SK-N-SH (cell line): ENCODE measurements around the gene CLEC4M. TPM values are rescaled to one million over a fixed set of nuclear protein-coding genes. Genes with fewer than 3 reads are reported as not detected.

Source experiments
- CTCF ChIA-PET: fragments of 300-600, 350-600 bp; formaldehyde crosslinking; extraction: SDS; loops from one replicate; lab custom pipeline; 2021; lab: Yijun Ruan, JAX
- POLR2A ChIA-PET: fragments of 350-600 bp; sonication (Branson Sonifier 250); formaldehyde crosslinking; extraction: SDS; loops from one replicate; lab custom pipeline; 2020; ENCODE audit warnings: antibody characterized with exemption, inconsistent platforms; lab: Yijun Ruan, JAX
- DNase-seq: peaks from one replicate; pipeline ENCODE4 v3.0.0; 2012
- H2AFZ ChIP-seq: fragments of 200-600 bp; sonication (generic); 2 replicates; pipeline ENCODE4 v1.8.1; 2016; ENCODE audit warnings: antibody characterized with exemption, mild to moderate bottlenecking, low read depth
- H3F3A ChIP-seq: fragments of 200-600 bp; sonication (generic); replicated peaks from 2 replicates; pipeline ENCODE3; 2016; ENCODE audit warnings: antibody characterized with exemption, mild to moderate bottlenecking; ENCODE audit not compliant: insufficient read depth
- H3K27ac ChIP-seq, 2 experiments: fragments of 200-500 bp in 1 of 2; fragments of 200-600 bp in 1 of 2; sonication (Bioruptor generic) in 1 of 2; sonication (generic), shearing (Covaris generic) in 1 of 2; 2 replicates each; pipeline versions ENCODE4 v1.5.1 to v1.6.1; 2014 to 2016; ENCODE audit warnings: low read depth in 2 of 2, inconsistent platforms in 1 of 2, low read length in 1 of 2, mild to moderate bottlenecking in 1 of 2, mixed read lengths in 1 of 2
- H3K27me3 ChIP-seq: fragments of 200-600 bp; sonication (generic), shearing (Covaris generic); 2 replicates; pipeline ENCODE4 v1.6.1; 2016; ENCODE audit warnings: mixed run types; ENCODE audit not compliant: insufficient read depth
- H3K36me3 ChIP-seq, 2 experiments: fragments of 200-500 bp in 1 of 2; fragments of 200-600 bp in 1 of 2; sonication (Bioruptor generic) in 1 of 2; sonication (generic) in 1 of 2; replicated peaks in 1 of 2; 2 replicates each; pipeline versions ENCODE3 to v1.5.1; 2014 to 2016; ENCODE audit warnings: low read length in 1 of 2, mild to moderate bottlenecking in 1 of 2; ENCODE audit not compliant: insufficient read depth in 2 of 2, control insufficient read depth in 1 of 2
- H3K4me1 ChIP-seq, 2 experiments: fragments of 200-500 bp in 1 of 2; fragments of 200-600 bp in 1 of 2; sonication (Bioruptor generic) in 1 of 2; sonication (generic), shearing (Covaris generic) in 1 of 2; 2 replicates each; pipeline versions ENCODE4 v1.5.1 to v1.6.1; 2014 to 2016; ENCODE audit warnings: low read depth in 1 of 2, low read length in 1 of 2, mixed run types in 1 of 2; ENCODE audit not compliant: insufficient read depth in 2 of 2, control insufficient read depth in 1 of 2
- H3K4me2 ChIP-seq: fragments of 200-600 bp; sonication (generic), shearing (Covaris generic); 2 replicates; pipeline ENCODE4 v1.6.1; 2017; ENCODE audit warnings: mixed run types
- H3K4me3 ChIP-seq, 2 experiments: fragments of 200-500 bp in 1 of 2; fragments of 200-600 bp in 1 of 2; sonication (Bioruptor generic) in 1 of 2; sonication (generic), shearing (Covaris generic) in 1 of 2; 2 replicates each; pipeline versions ENCODE4 v1.5.1 to v1.8.1; 2014 to 2016; ENCODE audit warnings: low read depth in 2 of 2, inconsistent platforms in 1 of 2, low read length in 1 of 2, mild to moderate bottlenecking in 1 of 2, mixed read lengths in 1 of 2, moderate library complexity in 1 of 2
- H3K79me2 ChIP-seq: fragments of 200-600 bp; sonication (generic); 2 replicates; pipeline ENCODE4 v1.8.1; 2017; ENCODE audit warnings: mild to moderate bottlenecking; ENCODE audit not compliant: insufficient read depth
- H3K9ac ChIP-seq: fragments of 200-600 bp; sonication (generic); 2 replicates; pipeline ENCODE4 v1.6.1; 2017; ENCODE audit warnings: mixed run types
- H3K9me2 ChIP-seq: fragments of 200-600 bp; sonication (generic); 2 replicates; pipeline ENCODE4 v1.6.1; 2017; ENCODE audit warnings: mixed run types
- H3K9me3 ChIP-seq: fragments of 200-600 bp; sonication (generic); 2 replicates; pipeline ENCODE4 v1.6.1; 2017; ENCODE audit warnings: mixed run types, mild to moderate bottlenecking, moderate library complexity
- H4K20me1 ChIP-seq: fragments of 200-600 bp; sonication (generic); 2 replicates; pipeline ENCODE4 v1.6.1; 2017; ENCODE audit warnings: mild to moderate bottlenecking, mixed run types; ENCODE audit not compliant: insufficient read depth
- CTCF ChIP-seq: fragments of 200-600 bp; sonication (generic); IDR thresholded peaks from 2 replicates; pipeline ENCODE4 v1.6.1; 2017; ENCODE audit warnings: antibody characterized with exemption, mild to moderate bottlenecking, moderate library complexity
- ELF1 ChIP-seq: IDR thresholded peaks from 2 replicates; pipeline ENCODE4 v1.4.0; 2012
- FOSL2 ChIP-seq: IDR thresholded peaks from 2 replicates; pipeline ENCODE4 v1.4.0; 2012; ENCODE audit warnings: low read depth, mild to moderate bottlenecking, moderate library complexity, borderline replicate concordance
- FOXJ3 ChIP-seq: sonication (generic); formaldehyde crosslinking; IDR thresholded peaks from 2 replicates; pipeline ENCODE4 v1.5.1; 2020; ENCODE audit warnings: mild to moderate bottlenecking, missing genetic modification reagents
- IRF3 ChIP-seq: fragments of 150-350 bp; IDR thresholded peaks from 2 replicates; pipeline ENCODE4 v1.6.1; 2016; ENCODE audit warnings: mild to moderate bottlenecking, low read depth, low read length
- MAX ChIP-seq: IDR thresholded peaks from 2 replicates; pipeline ENCODE4 v1.4.0; 2012; ENCODE audit warnings: low read depth
- NRF1 ChIP-seq: IDR thresholded peaks from 2 replicates; pipeline ENCODE4 v1.6.1; 2012; ENCODE audit warnings: low read depth, mild to moderate bottlenecking, low read length
- PBX3 ChIP-seq: IDR thresholded peaks from 2 replicates; pipeline ENCODE4; 2012
- RAD21 ChIP-seq: IDR thresholded peaks from 2 replicates; pipeline ENCODE4 v1.6.1; 2012; ENCODE audit warnings: mild to moderate bottlenecking, low read length
- RCOR1 ChIP-seq: fragments of 150-350 bp; IDR thresholded peaks from 2 replicates; pipeline ENCODE4 v1.6.1; 2017; ENCODE audit warnings: antibody characterized with exemption, low read length
- REST ChIP-seq: IDR thresholded peaks from 2 replicates; pipeline ENCODE4 v1.6.1; 2012; ENCODE audit warnings: mild to moderate bottlenecking, low read depth, low read length, moderate library complexity
- SIN3A ChIP-seq: IDR thresholded peaks from 2 replicates; pipeline ENCODE4 v1.6.1; 2012; ENCODE audit warnings: low read depth, mild to moderate bottlenecking, low read length, moderate library complexity, borderline replicate concordance
- SMC3 ChIP-seq: IDR thresholded peaks from 2 replicates; pipeline ENCODE4 v1.6.1; 2012; ENCODE audit warnings: low read depth, low read length, improper control_type of control experiment
- USF2 ChIP-seq: fragments of 150-350 bp; IDR thresholded peaks from 2 replicates; pipeline ENCODE4 v1.6.1; 2017; ENCODE audit warnings: antibody characterized with exemption, low read length, low read depth, borderline replicate concordance
- whole genome bisulfite sequencing: methylation state at CpG from one replicate; pipeline ENCODE4 v1.1.6; 2017; ENCODE audit warnings: low lambda C conversion rate; 5-methylcytosine and 5-hydroxymethylcytosine counted together
- polyA plus RNA-seq, 3 experiments: library from polyadenylated mRNA; depleted of rRNA; stranded (reverse); fragments of >200 nt; gene quantifications; 2 replicates each; pipeline ENCODE4 v1.2.3, GENCODE V29; 2012

Gene CLEC4M
- polyA plus RNA-seq, 1 of the 3 experiments (the other 2 are of a cell fraction), result not detected

- TF ChIP-seq MAX (no peak), USF2 (no peak), FOSL2 (no peak), NRF1 (no peak), ELF1 (no peak), SIN3A (no peak), FOXJ3 (CRISPR knock-in tag) (no peak), IRF3 (no peak), REST (no peak), RAD21 (no peak), CTCF (no peak), RCOR1 (no peak), SMC3 (no peak), PBX3 (no peak)
- TF ChIP-seq, all 33 proteins: peak for 0
- Histone ChIP-seq H3K27ac (no peak overlapping the region), H3F3A (no peaks in the 10 kb centered on the region), H4K20me1 (no peaks in the 10 kb centered on the region), H3K4me3 (no peak overlapping the region), H3K9me3 (peaks cover 4% of the 10 kb centered on the region; the same call in 1 of the 2 replicates), H3K4me2 (no peak overlapping the region), H3K9me2 (peaks cover 3% of the 10 kb centered on the region; the same call in 1 of the 2 replicates), H3K36me3 (no peaks in the 10 kb centered on the region), H3K79me2 (no peaks in the 10 kb centered on the region), H3K27me3 (peaks cover 7% of the 10 kb centered on the region; the same call in 1 of the 2 replicates), H3K9ac (no peak overlapping the region), H2AFZ (no peak overlapping the region), H3K4me1 (no peaks in the 10 kb centered on the region)
- no peak for DNase-seq
- POLR2A ChIA-PET, result no interaction called here
- CTCF ChIA-PET, result no interaction called here
- 0% methylated on average over 3 of the region's 3 CpGs for WGBS
These were observed 5.7 kb upstream of the CLEC4M start for GRCh38 chr19:7757358-7757757.
